IPS DF 19.7 (cell line): ENCODE data around the gene CES4A.

Source experiments
- DNase-seq: peaks from one replicate; pipeline ENCODE4 v3.0.0-alpha.2; 2013; ENCODE audit warnings: low read depth, low spot score

The CES4A gene

GRCh38 chr16:67050796-67051195 lies 62.4 kb downstream of the CES4A start:
- DNase-seq: no peak

- DNase-seq: no peak
These were observed 64.0 kb downstream of the CES4A start for GRCh38 chr16:67052399-67052798.

- no peak for DNase-seq
These were observed 65.5 kb downstream of the CES4A start for GRCh38 chr16:67053767-67054334.

- DNase-seq: no peak
These were observed 66.5 kb downstream of the CES4A start for GRCh38 chr16:67054901-67055300.

GRCh38 chr16:67055712-67056487 lies 67.5 kb downstream of the CES4A start:
- no peak for DNase-seq
